22Rv1 (cell line): Measurements from ENCODE around the gene PTPRG.

ENCODE experiments used
- ZFX ChIP-seq: fragments of 450-650 bp; IDR thresholded peaks from 2 replicates; pipeline ENCODE4 v1.6.1; 2017; ENCODE audit warnings: antibody characterized with exemption, borderline replicate concordance
- TF ChIP-seq, protein P1 (sequence below): fragments of 450-650 bp; IDR thresholded peaks from 2 replicates; pipeline ENCODE4 v1.5.1; 2017; ENCODE audit warnings: mild to moderate bottlenecking

DNA sequence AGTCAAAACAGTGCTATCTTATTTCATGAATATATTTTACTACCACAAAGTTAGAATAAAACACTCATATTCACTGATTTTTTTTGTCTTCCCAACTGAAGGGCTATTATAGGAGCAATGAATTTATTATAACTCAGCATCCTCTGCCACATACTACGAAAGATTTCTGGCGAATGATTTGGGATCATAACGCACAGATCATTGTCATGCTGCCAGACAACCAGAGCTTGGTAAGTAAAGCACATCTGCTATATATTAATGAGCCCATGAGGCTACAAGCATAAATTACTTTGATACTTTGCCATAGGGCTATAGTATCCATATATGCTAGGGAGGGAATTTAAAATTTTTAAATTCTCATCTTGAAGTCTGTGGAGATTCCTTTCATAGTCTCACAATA, 716.1 kb downstream of the PTPRG start:
- TF ChIP-seq, protein P1, sequence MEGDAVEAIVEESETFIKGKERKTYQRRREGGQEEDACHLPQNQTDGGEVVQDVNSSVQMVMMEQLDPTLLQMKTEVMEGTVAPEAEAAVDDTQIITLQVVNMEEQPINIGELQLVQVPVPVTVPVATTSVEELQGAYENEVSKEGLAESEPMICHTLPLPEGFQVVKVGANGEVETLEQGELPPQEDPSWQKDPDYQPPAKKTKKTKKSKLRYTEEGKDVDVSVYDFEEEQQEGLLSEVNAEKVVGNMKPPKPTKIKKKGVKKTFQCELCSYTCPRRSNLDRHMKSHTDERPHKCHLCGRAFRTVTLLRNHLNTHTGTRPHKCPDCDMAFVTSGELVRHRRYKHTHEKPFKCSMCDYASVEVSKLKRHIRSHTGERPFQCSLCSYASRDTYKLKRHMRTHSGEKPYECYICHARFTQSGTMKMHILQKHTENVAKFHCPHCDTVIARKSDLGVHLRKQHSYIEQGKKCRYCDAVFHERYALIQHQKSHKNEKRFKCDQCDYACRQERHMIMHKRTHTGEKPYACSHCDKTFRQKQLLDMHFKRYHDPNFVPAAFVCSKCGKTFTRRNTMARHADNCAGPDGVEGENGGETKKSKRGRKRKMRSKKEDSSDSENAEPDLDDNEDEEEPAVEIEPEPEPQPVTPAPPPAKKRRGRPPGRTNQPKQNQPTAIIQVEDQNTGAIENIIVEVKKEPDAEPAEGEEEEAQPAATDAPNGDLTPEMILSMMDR = no peak
- TF ChIP-seq ZFX = no peak
